ENCODE results near the gene GPR26.

The GPR26 gene

DNA sequence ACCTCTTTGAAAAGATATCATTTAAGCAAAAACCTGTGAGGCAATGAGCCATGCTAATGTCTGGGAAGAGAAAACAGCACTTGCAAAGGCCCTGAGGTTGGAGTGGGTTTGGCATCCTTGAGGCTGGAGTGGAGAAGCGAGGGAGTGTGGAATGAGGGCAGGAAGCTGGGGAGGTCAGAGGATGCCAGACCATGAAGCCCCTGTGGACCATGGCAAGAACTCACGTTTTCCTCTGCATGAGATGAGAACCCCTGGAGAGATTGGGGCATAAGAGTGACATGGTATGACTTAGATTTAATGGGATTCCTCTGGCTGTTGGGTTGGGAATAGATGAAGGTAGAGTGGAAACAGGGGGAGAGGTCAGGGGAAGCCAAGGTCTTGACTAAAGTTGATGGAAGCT, 49.4 kb downstream of the GPR26 start:
- no peaks in the 10 kb centered on the region for H3K9me3 ChIP-seq (ENCODE audit: severe bottlenecking)
- no peak overlapping the region for H3K27ac ChIP-seq
- TF ChIP-seq CTCF (IDR thresholded peaks at IDR 0.05; ENCODE audit: low read depth, low read length) = no peak
- no peak overlapping the region for H3K4me3 ChIP-seq (ENCODE audit: low read depth, low read length)
- no peak for DNase-seq
- H3K36me3 ChIP-seq = no peaks in the 10 kb centered on the region
- H3K27me3 ChIP-seq (ENCODE audit: insufficient read depth, low read depth, severe bottlenecking) = peaks cover 79% of the 10 kb centered on the region

GRCh38 chr10:123717336-123717735, 51.2 kb downstream of the GPR26 start:
- Histone ChIP-seq H3K27ac (no peak overlapping the region), H3K9me3 (ENCODE audit: severe bottlenecking) (no peaks in the 10 kb centered on the region), H3K36me3 (no peaks in the 10 kb centered on the region), H3K4me3 (ENCODE audit: low read depth, low read length) (no peak overlapping the region), H3K27me3 (ENCODE audit: insufficient read depth, low read depth, severe bottlenecking) (peaks cover 81% of the 10 kb centered on the region)
- DNase-seq = no peak
- TF ChIP-seq CTCF (IDR thresholded peaks at IDR 0.05; ENCODE audit: low read depth, low read length) = no peak

- Histone ChIP-seq H3K27ac (no peak overlapping the region), H3K36me3 (no peaks in the 10 kb centered on the region), H3K4me3 (ENCODE audit: low read depth, low read length) (no peak overlapping the region), H3K9me3 (ENCODE audit: severe bottlenecking) (no peaks in the 10 kb centered on the region), H3K27me3 (ENCODE audit: insufficient read depth, low read depth, severe bottlenecking) (peaks cover 80% of the 10 kb centered on the region)
- DNase-seq = no peak
- TF ChIP-seq CTCF (IDR thresholded peaks at IDR 0.05; ENCODE audit: low read depth, low read length) = no peak
Measured at GRCh38 chr10:123718544-123719060, 52.4 kb downstream of the GPR26 start.

GRCh38 chr10:123720536-123720935, 54.4 kb downstream of the GPR26 start:
- Histone ChIP-seq H3K4me3 (ENCODE audit: low read depth, low read length) (no peak overlapping the region), H3K27me3 (ENCODE audit: insufficient read depth, low read depth, severe bottlenecking) (peaks cover 79% of the 10 kb centered on the region), H3K36me3 (no peaks in the 10 kb centered on the region), H3K9me3 (ENCODE audit: severe bottlenecking) (no peaks in the 10 kb centered on the region), H3K27ac (no peak overlapping the region)
- no peak for TF ChIP-seq CTCF (IDR thresholded peaks at IDR 0.05; ENCODE audit: low read depth, low read length)
- DNase-seq = no peak

- Histone ChIP-seq H3K9me3 (ENCODE audit: severe bottlenecking) (no peaks in the 10 kb centered on the region), H3K36me3 (no peaks in the 10 kb centered on the region), H3K27me3 (ENCODE audit: insufficient read depth, low read depth, severe bottlenecking) (peaks cover 80% of the 10 kb centered on the region), H3K27ac (no peak overlapping the region), H3K4me3 (ENCODE audit: low read depth, low read length) (no peak overlapping the region)
- no peak for DNase-seq
- TF ChIP-seq CTCF (IDR thresholded peaks at IDR 0.05; ENCODE audit: low read depth, low read length) = no peak
Measured at GRCh38 chr10:123721441-123722049, 55.4 kb downstream of the GPR26 start.

- DNase-seq = no peak
- Histone ChIP-seq H3K9me3 (ENCODE audit: severe bottlenecking) (no peaks in the 10 kb centered on the region), H3K36me3 (no peaks in the 10 kb centered on the region), H3K4me3 (ENCODE audit: low read depth, low read length) (no peak overlapping the region), H3K27ac (no peak overlapping the region), H3K27me3 (ENCODE audit: insufficient read depth, low read depth, severe bottlenecking) (peaks cover 81% of the 10 kb centered on the region)
- TF ChIP-seq CTCF (IDR thresholded peaks at IDR 0.05; ENCODE audit: low read depth, low read length) = no peak
Measured at GRCh38 chr10:123722351-123722750, 56.2 kb downstream of the GPR26 start.

Data from WERI-Rb-1 (cell line).